ELR (cell line): Measurements from ENCODE around the gene FHIP1A.

Source experiments
- DNase-seq: peaks from one replicate; pipeline ENCODE4 v3.0.0-alpha.2; 2015; ENCODE audit warnings: low read depth

The FHIP1A gene

GRCh38 chr4:151417766-151418376 lies 8.9 kb downstream of the FHIP1A start:
- peak; percentile 44 for DNase-seq

GRCh38 chr4:151418385-151418784 lies 9.4 kb downstream of the FHIP1A start:
- DNase-seq = peak; percentile 86

GRCh38 chr4:151418856-151419255 lies 9.9 kb downstream of the FHIP1A start:
- DNase-seq = no peak

GRCh38 chr4:151420250-151420807 lies 11.4 kb downstream of the FHIP1A start:
- no peak for DNase-seq

GRCh38 chr4:151422854-151423253 lies 13.9 kb downstream of the FHIP1A start:
- DNase-seq = no peak

- no peak for DNase-seq
These were observed 17.5 kb downstream of the FHIP1A start for GRCh38 chr4:151426513-151426912.

- DNase-seq = no peak
These were observed 18.3 kb downstream of the FHIP1A start for GRCh38 chr4:151427266-151427665.

GRCh38 chr4:151428346-151428745 lies 19.4 kb downstream of the FHIP1A start:
- no peak for DNase-seq

GRCh38 chr4:151429957-151430570 lies 21.1 kb downstream of the FHIP1A start:
- DNase-seq = no peak

- DNase-seq = no peak
These were observed 21.9 kb downstream of the FHIP1A start for GRCh38 chr4:151430740-151431457.

GRCh38 chr4:151431728-151432127 lies 22.8 kb downstream of the FHIP1A start:
- DNase-seq = no peak

GRCh38 chr4:151432654-151433053 lies 23.7 kb downstream of the FHIP1A start:
- DNase-seq = no peak

- peak; percentile 57 for DNase-seq
These were observed 25.3 kb downstream of the FHIP1A start for GRCh38 chr4:151434183-151434860.

GRCh38 chr4:151436093-151436518 lies 27.1 kb downstream of the FHIP1A start:
- DNase-seq = no peak

GRCh38 chr4:151437505-151437904 lies 28.5 kb downstream of the FHIP1A start:
- DNase-seq = no peak

- DNase-seq = no peak
These were observed 29.2 kb downstream of the FHIP1A start for GRCh38 chr4:151438154-151438553.

GRCh38 chr4:151439320-151439719 lies 30.3 kb downstream of the FHIP1A start:
- no peak for DNase-seq

- no peak for DNase-seq
These were observed 33.0 kb downstream of the FHIP1A start for GRCh38 chr4:151442002-151442401.

GRCh38 chr4:151443247-151443646 lies 34.3 kb downstream of the FHIP1A start:
- DNase-seq = no peak

GRCh38 chr4:151443752-151444151 lies 34.8 kb downstream of the FHIP1A start:
- no peak for DNase-seq

GRCh38 chr4:151446208-151446607 lies 37.2 kb downstream of the FHIP1A start:
- DNase-seq = no peak

GRCh38 chr4:151454513-151454912 lies 45.5 kb downstream of the FHIP1A start:
- DNase-seq = no peak
